UCSD-AML1 (cell line): ENCODE data around the gene CDC6.

ENCODE experiments used
- DNase-seq: peaks from one replicate; lab custom pipeline; 2025; ENCODE audit not compliant: unreplicated experiment; lab: John Stamatoyannopoulos, UW

The CDC6 gene

GRCh38 chr17:40287494-40288369, at the start of gene CDC6:
Gene CDC6 (plus strand): TSS chr17:40287879. CDS start chr17:40289421, 1,542 bp downstream.
- DNase-seq: peak; percentile 97

GRCh38 chr17:40241252-40241834, 46.3 kb upstream of the CDC6 start:
- DNase-seq: no peak

- no peak for DNase-seq
These were observed 44.9 kb upstream of the CDC6 start for GRCh38 chr17:40242774-40243173.

- no peak for DNase-seq
These were observed 43.9 kb upstream of the CDC6 start for GRCh38 chr17:40243761-40244160.

GRCh38 chr17:40244255-40244654, 43.4 kb upstream of the CDC6 start:
- no peak for DNase-seq

- no peak for DNase-seq
These were observed 39.7 kb upstream of the CDC6 start for GRCh38 chr17:40247926-40248495.

- DNase-seq: no peak
These were observed 39.2 kb upstream of the CDC6 start for GRCh38 chr17:40248507-40248906.

- no peak for DNase-seq
These were observed 36.1 kb upstream of the CDC6 start for GRCh38 chr17:40251576-40251975.

GRCh38 chr17:40253565-40253964, 34.1 kb upstream of the CDC6 start:
- DNase-seq: no peak

- no peak for DNase-seq
These were observed 28.2 kb upstream of the CDC6 start for GRCh38 chr17:40259505-40259904.

GRCh38 chr17:40260528-40260927, 27.2 kb upstream of the CDC6 start:
- DNase-seq: no peak

- no peak for DNase-seq
These were observed 23.1 kb upstream of the CDC6 start for GRCh38 chr17:40264458-40265185.

- DNase-seq: no peak
These were observed 22.3 kb upstream of the CDC6 start for GRCh38 chr17:40265337-40265736.

- no peak for DNase-seq
These were observed 20.8 kb upstream of the CDC6 start for GRCh38 chr17:40266882-40267281.

GRCh38 chr17:40268141-40268712, 19.5 kb upstream of the CDC6 start:
- DNase-seq: no peak

- no peak for DNase-seq
These were observed 9.3 kb upstream of the CDC6 start for GRCh38 chr17:40278414-40278813.

- DNase-seq: no peak
These were observed 8.3 kb upstream of the CDC6 start for GRCh38 chr17:40279402-40279801.

- DNase-seq: no peak
These were observed 6.0 kb upstream of the CDC6 start for GRCh38 chr17:40281663-40282062.

- DNase-seq: no peak
These were observed 4.0 kb upstream of the CDC6 start for GRCh38 chr17:40283662-40284061.

- no peak for DNase-seq
These were observed 3.5 kb upstream of the CDC6 start for GRCh38 chr17:40284085-40284713.

- no peak for DNase-seq
These were observed 1.2 kb upstream of the CDC6 start for GRCh38 chr17:40286473-40286872.
